ENCODE measurements around the gene NEK7.

DNA sequence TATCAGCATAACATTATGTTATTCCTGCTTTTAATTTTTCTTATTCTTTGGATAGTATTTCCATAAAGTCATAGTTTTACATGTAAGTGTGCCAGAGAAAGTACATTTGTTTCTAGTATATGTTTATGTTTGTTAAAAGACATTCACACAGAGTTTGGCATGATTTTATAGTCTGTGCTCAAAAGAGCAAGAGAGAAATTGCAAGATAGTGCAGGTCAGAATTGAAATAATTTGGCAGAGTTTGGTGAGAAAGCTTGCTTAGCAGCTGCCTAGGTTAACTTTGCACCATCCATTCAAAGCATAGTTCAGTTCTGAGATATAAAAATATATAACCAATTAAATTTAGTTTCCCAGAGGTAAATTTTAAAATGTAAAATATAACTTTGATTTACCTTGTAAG is 17.0 kb downstream of the NEK7 start:
- TF ChIP-seq POLR2A (IDR thresholded peaks at IDR 0.05), result no peak
- TF ChIP-seq, protein P1, sequence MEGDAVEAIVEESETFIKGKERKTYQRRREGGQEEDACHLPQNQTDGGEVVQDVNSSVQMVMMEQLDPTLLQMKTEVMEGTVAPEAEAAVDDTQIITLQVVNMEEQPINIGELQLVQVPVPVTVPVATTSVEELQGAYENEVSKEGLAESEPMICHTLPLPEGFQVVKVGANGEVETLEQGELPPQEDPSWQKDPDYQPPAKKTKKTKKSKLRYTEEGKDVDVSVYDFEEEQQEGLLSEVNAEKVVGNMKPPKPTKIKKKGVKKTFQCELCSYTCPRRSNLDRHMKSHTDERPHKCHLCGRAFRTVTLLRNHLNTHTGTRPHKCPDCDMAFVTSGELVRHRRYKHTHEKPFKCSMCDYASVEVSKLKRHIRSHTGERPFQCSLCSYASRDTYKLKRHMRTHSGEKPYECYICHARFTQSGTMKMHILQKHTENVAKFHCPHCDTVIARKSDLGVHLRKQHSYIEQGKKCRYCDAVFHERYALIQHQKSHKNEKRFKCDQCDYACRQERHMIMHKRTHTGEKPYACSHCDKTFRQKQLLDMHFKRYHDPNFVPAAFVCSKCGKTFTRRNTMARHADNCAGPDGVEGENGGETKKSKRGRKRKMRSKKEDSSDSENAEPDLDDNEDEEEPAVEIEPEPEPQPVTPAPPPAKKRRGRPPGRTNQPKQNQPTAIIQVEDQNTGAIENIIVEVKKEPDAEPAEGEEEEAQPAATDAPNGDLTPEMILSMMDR (IDR thresholded peaks at IDR 0.05), result no peak
